ENCODE measurements around the gene BLOC1S2. TPM values are rescaled to one million over a fixed set of nuclear protein-coding genes. Genes with fewer than 3 reads are reported as not detected.

Gene BLOC1S2
- total RNA-seq, 2 donors from 2014 or later, result 48.0 to 112 TPM

- no peaks in the 10 kb centered on the region for H3K9me3 Mint-ChIP-seq
- H3K27ac Mint-ChIP-seq, result peak overlapping the region in 1 of 2 donors; percentile 65
- peaks cover 0 to 6% of the 10 kb centered on the region in 2 donors for H3K36me3 Mint-ChIP-seq
- DNase-seq (ENCODE audit: low spot score in 2 of 2), result no peak
- no peak for ATAC-seq
Observed at GRCh38 chr10:100245484-100246220, 40.8 kb downstream of the BLOC1S2 start.

DNA sequence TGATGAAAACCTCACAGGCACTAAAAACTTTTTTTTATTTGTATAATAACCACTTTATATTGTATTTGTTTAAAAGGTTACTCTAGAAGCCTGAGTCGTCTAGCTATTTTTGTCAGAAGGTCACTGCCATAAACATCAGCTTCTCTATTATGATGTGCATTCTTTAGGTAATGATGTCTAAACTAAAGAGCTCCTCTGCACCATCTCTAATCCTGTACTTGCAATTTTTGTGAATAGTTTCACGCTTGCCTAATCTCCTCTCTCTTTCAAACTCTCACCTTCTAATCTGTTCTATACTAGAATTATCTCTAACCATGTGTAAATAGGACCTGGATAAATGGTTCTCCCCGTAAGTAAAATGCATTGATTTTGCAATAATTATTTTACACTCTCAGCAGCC lies 46.6 kb downstream of the BLOC1S2 start:
- Mint-ChIP-seq H3K36me3 (no peaks in the 10 kb centered on the region), H3K9me3 (no peaks in the 10 kb centered on the region)

GRCh38 chr10:100238429-100238828 lies 48.1 kb downstream of the BLOC1S2 start:
- H3K36me3 Mint-ChIP-seq, result peaks cover 0 to under 1% of the 10 kb centered on the region in 2 donors
- no peaks in the 10 kb centered on the region for H3K9me3 Mint-ChIP-seq
- ATAC-seq, result no peak
- peak overlapping the region in 1 of 2 donors; percentile 70 for H3K27ac Mint-ChIP-seq
- DNase-seq (ENCODE audit: low spot score in 2 of 2), result no peak

More for the DNA sequence above, 46.6 kb downstream of the BLOC1S2 start:
- no peak for ATAC-seq
- DNase-seq (ENCODE audit: low spot score in 2 of 2), result no peak
- H3K27ac Mint-ChIP-seq, result no peak overlapping the region

DNA sequence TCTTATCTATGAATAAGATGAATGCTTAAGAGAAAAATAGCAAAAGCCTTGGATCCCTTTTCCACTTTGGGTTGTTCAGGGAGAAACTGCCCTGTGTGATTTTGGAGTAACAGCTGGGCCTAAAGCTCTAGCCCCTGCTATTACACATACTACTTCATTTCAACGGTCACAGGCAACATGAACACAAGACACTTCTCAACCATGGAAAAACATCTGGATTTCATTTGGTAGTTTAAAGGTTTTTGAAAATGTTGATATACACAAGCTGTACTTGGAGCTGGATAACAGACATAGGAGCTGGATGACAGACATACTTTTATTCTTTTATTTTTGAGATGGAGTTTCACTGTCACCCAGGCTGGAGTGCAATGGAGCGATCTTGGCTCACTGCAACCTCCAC lies 54.4 kb downstream of the BLOC1S2 start:
- Mint-ChIP-seq H3K36me3 (peaks cover 0 to 25% of the 10 kb centered on the region in 2 donors), H3K9me3 (no peaks in the 10 kb centered on the region), H3K27ac (peak overlapping the region in 1 of 2 donors; percentile 64)
- ATAC-seq (no peak), DNase-seq (ENCODE audit: low spot score in 2 of 2) (no peak)

DNA sequence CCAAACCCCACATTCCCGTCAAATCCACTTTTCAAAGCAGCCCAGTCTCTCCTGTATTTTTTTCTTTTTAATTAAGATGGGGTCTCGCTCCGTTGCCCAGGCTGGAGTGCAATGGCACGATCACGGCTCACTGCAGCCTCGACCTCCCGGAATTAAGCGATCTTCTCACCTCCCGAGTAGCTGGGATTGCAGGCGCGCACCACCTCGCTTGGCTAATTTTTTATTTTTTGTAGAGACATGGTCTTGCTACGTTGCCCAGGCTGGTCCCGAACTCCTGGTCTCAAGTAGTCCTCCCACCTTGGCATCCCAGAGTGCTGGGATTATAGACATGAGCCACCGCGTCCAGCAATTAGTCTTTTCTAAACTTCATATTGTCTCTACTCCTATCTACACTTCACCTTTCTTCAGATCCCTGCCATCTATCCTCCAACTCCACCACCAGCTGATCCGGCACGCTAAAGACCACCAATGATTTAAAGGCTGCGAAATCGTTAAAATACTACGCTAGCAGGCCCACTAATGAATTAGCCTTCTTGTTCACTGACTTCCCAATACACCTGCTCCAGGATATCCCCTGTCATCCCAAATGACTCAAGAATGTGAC lies 56.6 kb downstream of the BLOC1S2 start:
- no peak for ATAC-seq
- Mint-ChIP-seq H3K9me3 (no peaks in the 10 kb centered on the region), H3K36me3 (peaks cover 5 to 25% of the 10 kb centered on the region in 2 donors), H3K27ac (peak overlapping the region; percentile 89 to 96)
- no peak for DNase-seq (ENCODE audit: low spot score in 2 of 2)

DNA sequence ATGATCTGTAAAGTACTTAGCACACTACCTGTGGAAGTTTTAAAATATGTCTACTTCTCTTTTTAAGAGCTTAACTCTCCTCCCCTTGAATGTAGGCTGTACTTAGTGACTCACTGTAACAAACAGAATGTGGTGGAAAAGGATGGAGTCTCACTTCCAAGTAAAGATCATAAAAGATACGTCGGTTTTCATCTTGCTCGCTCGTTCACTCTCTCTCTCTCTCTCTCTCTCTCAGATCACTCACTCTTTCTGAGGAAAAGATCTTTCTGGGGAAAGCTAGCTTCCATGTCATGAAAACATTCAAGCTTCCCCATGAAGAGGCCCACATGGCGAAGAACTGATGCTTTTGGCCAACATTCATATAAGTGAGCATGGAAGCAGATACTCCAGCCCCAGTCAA lies 62.6 kb downstream of the BLOC1S2 start:
- Mint-ChIP-seq H3K27ac (no peak overlapping the region), H3K9me3 (no peaks in the 10 kb centered on the region), H3K36me3 (peaks cover 6 to 8% of the 10 kb centered on the region in 2 donors)
- DNase-seq (ENCODE audit: low spot score in 2 of 2), result no peak
- ATAC-seq, result no peak

Other genes with a start within 250 kb of the BLOC1S2 start
- gene CPN1, start 204.8 kb downstream of the BLOC1S2 start, total RNA-seq, result not detected
- gene ERLIN1, start 100.7 kb downstream of the BLOC1S2 start, total RNA-seq, result 10 to 100 TPM; 16.8 to 17.5 TPM
- gene CHUK, start 57.1 kb downstream of the BLOC1S2 start, total RNA-seq, result 10 to 100 TPM; 18.8 to 42.4 TPM
- gene CWF19L1, start 19.0 kb downstream of the BLOC1S2 start, total RNA-seq, result 10 to 100 TPM; 41.1 to 50.6 TPM
- gene PKD2L1, start 43.5 kb upstream of the BLOC1S2 start, total RNA-seq, result under 1 TPM in 1 of 2 donors, not detected in 1; 0.10 TPM
- gene SCD, start 60.6 kb upstream of the BLOC1S2 start, total RNA-seq, result 100 to 1,000 TPM in 1 of 2 donors, 10 to 100 TPM in 1; 67.5 to 185 TPM
- gene WNT8B, start 176.3 kb upstream of the BLOC1S2 start, total RNA-seq, result under 1 TPM; 0.20 to 0.45 TPM
- gene SEC31B, start 233.2 kb upstream of the BLOC1S2 start, total RNA-seq, result 100 to 1,000 TPM in 1 of 2 donors, 10 to 100 TPM in 1; 60.8 to 121 TPM
- gene NDUFB8, start 243.2 kb upstream of the BLOC1S2 start, total RNA-seq, result 100 to 1,000 TPM; 326 to 391 TPM
- 10 to 100 TPM; 43.7 to 48.1 TPM for gene HIF1AN, start 249.3 kb upstream of the BLOC1S2 start, total RNA-seq